Activated T-cell treated with anti-CD3 and anti-CD28 coated beads for 48 hours (primary cell): Measurements from ENCODE around the gene ANO9.
"Not testable (repeated sequence)": the region's sequence is repeated elsewhere in the genome, so short reads cannot be mapped to it uniquely, and the experiment has no call there.

Experiments
- DNase-seq: peaks from one replicate; pipeline ENCODE4 v3.0.0-alpha.2; 2020; ENCODE audit warnings: low read depth

Gene ANO9

DNA sequence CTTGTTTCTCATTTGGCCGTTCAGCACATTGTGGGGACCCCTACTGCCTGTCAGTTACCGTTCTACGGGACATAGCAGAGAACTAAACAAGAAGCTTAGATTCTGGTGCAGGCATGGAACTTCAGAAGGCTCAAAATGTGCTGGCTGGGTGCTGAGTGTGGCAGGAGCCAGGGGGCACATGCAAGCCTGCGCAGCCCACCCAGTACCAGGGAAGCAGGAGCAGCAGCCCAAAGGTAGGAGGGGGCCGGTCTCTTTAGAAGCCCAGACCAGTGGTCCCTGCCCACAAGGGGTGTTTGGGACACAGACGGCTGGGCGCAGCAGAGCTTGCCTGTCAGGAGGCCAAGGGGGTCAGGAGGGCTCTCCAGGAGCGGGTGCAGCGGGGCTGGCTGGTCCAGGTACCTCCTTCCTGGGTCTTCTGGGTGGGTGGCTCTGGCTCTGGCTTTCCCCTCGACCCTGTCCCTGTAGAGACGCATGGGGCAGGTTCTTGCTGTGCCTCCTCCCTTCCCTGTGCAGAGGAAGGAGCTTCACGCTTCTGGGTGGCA, 10.5 kb upstream of the ANO9 start:
- DNase-seq = no peak

DNA sequence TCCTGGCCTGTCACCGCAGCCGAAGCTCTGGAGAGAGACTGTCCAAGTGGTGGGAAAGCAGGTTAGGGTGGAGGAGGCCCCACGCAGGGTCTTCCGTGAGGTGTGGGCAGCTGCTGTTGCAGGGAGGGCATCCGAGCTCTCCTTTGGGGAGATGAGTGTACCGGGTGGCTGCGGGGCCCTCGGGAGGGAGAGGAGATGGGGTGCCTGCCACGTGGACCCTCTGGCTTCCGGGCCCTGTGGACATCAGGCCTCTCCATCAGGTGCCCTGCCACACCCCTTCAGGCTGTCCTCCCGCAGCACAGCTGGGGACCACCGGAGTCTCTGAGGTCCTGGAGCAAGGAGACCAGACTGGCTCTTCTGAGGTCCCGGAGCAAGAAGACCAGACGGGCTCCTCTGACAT, 9.9 kb upstream of the ANO9 start:
- DNase-seq = no peak

DNA sequence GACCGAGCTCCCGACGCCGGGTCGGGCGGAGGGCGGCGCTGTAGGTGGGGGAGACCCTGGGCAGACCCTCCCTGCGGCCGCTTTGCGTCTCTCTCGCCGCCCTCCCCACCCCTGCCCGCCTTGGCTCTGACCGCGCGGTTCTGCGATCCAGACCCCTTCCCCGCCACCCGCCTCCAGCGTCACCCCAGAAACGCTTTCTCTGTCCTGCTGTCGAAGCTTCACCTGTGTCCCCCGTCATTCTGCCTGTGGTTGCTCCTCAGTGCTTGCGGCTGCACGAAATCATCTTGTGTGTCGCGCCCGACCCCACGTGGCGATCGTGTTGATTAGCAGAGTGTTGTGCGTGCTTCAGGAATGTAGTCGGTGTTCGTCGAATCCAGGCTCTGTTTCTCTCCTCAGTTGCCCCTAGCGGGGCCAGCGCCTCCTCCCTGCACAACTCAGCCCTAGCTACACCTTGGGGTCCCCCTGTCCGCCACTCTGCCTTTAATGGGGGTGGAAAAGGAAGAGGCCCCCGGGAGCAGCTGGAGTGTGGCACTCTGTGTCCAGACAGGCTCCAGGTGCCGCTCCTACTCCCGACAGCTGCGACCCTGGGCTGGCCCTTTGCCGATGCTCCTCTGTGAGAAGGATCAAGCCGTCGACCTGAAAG, 9.1 kb upstream of the ANO9 start:
- peak; percentile 56 for DNase-seq

DNA sequence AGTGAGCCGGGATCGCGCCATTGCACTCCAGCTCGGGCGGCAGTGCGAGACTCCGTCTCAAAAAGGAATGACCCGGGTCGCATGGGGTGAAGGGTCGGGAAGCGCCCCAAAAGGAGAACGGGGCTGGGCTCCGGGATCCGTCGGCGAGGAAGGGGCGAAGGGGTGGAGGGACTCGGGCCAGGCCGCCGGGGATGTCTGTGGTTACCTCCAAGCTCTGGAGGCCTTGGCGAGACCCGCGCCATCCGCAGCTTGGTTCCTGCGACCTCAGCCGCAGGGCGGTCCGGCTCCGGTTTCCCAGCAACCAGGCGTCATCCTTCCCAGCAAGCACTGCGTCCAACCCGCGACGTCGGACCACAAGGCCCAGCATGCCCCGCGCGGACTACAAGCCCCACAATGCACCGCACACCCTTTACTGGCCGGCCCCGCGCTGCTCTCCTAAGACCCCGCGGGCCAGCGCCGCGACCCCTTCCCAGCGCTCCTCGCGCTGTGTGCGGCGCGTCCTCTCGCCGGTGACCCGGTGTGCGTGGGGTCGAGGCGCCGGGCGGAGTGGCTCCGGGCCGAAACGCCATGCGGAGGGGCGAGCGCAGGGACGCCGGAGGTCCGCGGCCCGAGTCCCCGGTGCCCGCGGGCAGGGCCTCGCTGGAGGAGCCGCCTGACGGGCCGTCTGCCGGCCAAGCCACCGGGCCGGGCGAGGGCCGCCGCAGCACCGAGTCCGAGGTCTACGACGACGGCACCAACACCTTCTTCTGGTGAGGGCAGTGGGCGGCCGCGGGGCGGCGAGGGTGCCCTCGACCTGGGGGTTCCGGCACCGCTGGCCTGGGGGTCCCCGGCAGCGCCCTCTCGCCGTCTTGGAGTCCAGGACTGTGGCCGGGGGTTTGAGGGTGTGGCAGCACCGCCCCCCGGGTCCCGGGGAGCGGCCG, 8.3 kb upstream of the ANO9 start, which contains the start of gene PTDSS2:
Gene PTDSS2, plus strand, starts transcription at position 391 of the 920 bp plus-strand sequence. Its CDS starts 177 bp downstream, at position 568.
- DNase-seq = peak; percentile 92

DNA sequence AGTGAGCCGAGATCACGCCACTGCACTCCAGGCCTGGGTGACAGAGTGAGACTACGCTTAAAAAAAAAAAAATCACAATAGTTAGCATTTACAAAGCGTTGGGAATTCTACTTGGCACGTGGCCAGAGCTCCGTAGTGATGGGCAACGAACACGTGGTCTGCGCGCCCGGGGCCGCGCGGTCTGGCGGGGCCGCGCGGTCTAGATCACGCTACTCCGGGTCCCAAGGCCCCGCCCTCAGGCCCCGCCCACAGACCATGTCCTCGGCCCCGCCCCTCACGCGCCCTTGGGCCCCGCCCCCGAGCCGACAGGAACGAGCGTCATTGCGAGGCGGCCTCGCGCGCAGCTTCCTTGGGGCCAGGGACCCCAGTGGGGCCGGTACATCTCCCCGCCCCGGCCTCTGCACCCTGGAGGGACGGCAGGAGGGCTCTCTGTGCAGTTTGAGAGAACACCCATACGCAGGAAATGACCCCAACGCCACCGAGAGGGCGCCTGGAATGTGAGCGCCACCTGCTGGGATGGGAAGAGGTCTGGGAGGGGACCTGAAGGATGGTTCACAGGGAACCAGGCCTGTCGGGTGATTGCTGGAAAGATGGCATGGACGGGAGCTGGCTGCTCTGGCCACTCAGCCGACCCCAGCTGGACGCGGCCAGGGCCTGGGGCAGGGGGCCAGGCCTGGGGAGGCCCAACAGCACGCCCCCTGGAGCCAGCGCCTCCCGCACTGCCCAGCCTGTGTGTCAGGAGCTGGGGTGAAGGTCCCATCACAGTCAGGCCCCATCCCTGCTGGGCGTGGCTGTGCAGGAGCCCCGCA, 6.3 kb upstream of the ANO9 start:
- DNase-seq = peak; percentile 97

DNA sequence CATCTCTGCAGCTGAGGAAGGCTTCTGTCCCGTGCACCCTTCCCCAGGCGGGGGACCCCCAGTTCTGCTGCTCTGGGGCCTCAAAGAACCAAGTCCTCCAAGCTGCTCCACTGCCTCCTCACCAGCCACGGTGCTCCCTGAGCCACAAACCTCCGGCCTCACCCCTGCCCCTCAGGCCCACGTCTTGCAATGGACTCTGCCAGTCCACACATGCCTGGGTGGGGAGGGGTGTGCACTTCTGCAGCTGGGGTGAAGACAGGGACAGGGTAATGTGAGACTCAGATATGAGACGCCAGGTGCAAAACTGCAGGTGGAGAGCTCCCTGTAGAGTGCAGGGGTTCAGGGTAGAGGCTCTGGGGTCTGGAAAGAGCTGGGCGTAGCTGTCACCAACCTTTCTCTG, 5.1 kb upstream of the ANO9 start:
- DNase-seq = no peak

DNA sequence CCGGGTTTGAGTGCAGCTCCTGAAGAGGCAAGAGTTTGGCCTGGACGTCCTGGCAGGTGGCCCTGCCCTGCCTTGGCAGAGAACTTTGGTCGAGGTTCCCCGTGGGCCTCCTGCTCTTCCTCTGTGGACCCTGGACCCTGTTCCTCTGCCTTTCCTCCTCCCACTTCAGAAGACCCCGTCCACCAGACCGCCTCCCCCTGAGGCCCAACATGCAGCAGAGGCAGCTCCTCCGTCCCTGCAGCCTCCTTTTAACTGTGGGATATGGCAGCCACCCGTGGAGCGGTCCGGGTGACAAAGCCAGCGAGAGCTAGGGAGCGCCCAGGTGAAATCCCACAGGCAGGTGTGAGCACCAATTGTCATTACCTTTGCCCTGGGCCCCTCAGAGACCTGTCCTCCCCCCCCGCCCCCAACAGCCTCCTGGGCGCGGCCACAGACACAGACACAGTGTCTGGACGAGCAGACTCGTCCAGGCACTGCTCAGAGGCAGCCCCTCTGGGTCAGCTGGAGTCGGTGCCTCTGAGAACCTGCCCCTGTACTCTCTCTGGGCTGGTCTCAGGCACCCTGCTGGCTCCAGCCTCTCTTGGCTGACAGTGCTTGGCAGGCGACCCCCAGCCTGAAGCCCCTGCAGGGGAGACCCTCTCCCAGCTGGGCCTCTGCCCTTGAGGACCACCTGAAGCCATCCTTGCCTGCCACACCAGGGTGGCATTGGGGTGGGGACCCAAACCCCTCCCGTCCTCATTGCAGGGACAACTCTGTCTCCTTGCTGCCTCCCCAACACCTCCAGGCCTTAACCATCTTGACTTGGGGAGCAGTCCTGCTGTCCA, 4.2 kb upstream of the ANO9 start:
- no peak for DNase-seq

DNA sequence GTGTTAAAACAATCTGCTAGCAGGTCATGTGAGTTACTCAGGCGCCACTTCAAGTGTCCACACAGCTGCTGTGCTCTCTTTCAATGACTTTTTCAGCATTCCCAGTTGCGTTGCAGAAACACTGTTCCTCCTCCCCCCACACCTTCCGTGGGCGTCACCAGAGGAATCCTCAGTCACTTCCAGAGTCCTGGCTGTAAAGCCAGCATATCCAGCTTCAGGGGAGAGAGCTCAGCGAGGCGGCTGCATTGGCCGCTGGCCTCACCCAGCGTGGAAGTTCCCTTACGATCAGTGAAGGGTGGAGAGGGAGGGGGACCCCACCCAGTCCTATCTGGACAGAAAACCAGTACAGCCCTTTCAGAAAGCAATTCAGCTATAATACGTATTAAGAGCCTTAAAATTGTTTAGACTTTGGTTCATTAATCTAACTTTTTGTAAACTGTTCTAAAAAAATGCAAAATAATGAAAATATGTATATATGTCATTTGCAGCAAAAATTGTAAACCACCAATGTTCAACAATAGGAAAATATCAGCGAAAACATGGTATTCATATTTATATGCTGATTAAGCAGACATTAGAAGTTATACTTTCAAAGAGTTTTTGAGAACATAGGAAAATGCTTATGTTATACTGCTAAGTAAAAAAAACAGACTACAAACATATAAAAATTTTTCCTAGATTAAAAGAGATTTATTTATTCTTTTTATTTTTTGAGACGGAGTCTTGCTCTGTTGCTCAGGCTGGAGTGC, 2.8 kb upstream of the ANO9 start:
- no peak for DNase-seq

DNA sequence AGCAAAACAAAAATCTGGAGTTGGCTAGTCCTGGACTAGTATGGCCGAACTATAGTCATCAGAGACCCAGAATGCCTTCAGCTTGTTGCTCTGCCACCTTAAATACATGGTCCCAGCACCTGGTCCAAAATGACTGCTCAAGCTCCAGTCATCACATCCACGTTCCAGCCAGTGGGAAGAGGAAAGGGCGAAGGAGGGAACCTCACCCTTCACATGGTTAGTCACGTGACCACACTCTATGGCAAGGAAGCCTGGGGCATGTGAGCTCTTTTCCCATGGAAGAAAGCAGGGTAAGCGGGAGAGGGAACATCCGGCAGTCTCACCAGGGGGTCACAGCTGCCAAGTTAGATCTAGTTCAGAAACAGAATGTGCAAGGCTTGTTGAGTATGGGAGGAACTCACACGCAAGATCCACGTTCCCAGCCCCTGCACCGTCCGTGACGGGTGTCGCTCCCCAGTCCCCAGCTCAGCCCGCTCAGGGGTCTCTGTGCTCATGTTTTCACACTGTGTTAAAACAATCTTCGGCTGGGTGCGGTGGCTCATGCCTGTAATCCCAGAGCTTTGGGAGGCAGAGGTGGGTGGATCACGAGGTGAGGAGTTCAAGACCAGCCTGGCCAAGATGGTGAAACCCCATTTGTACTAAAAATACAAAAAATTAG, 1.9 kb upstream of the ANO9 start:
- no peak for DNase-seq

DNA sequence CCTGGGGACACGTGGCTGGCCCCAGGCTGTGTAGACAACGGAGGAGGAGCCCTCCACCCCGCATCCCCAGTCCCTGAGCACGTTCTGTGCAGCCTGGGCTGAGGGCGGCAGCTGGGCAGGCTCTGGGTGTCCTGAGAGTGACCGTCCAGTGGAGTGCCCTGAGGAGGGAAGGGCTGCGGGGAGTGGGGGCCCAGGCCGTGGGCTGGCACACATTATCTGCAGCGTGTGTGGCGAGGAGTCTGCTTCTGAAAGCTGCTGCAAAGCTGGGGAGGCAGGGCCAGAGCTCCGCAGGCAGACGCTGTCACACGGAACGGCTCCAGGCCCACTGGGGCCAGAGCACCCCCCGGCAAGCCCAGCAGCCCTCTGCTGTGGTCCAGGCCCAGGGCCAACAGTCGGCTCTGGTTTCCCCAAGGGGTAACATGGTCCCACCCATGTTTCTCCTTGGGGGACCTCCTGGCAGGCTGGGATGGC, 835 bp upstream of the ANO9 start:
- DNase-seq = no peak

DNA sequence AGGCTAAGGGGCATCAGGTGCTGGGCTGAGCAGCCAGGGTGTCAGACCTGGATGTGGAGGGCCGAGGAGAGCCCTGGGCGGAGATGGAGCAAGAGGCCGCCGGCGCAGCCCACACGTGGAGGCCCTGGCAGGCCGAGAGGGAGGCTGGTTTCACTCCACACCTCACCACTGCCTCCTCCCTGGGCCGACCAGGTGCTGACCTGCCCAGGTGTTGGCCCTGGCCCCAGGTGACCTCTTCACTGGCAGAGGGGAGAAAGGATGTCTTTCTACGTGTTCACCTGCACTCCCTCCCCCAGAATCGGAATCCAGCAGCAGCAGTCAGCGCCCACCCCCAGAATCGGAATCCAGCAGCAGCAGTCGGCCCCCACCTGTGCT, 781 bp downstream of the ANO9 start:
- no peak for DNase-seq

DNA sequence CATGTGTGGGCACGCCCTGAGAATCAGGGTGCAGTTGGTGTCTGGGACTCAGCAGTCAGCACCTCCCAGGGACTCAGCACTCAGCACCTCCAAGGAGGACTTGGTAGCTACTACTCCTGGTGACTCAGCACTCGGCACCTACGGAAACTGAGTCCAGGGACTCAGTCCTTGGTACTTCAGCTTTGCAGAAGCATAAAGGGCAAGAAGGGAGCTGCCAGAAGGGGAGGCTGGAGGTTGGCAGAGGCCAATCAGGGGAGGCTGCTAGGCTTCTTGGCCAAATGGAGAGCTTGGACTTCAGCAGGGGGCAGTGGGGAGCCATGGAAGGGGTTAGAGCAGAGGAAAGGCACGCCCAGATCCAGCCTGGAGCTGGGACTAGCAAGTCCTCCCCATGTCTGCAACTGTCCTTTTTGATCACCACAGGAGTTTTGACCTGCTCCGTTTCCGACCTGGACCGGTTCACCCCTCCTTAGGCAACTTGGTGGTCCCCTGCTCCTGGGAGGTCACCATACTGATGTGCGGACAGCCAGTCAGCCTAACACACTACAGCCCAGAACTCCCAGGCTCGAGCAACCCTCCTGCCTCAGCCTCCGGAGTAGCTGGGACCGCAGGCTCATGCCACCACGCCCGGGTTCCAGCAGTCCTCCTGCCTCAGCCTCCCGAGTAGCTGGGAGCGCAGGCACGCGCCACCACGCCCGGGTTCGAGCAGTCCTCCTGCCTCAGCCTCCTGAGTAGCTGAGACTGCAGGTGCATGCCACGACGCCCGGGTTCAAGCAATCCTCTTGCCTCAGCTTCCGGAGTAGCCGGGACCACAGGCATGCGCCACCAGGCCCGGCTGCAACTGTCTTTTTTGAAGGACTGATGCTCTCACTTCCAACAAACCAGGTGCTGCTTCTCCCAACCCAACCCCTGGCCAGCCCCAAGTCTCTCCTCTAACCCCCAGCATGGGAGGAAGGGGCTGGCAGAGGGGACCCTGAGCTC, 1.5 kb downstream of the ANO9 start:
- no peak for DNase-seq

DNA sequence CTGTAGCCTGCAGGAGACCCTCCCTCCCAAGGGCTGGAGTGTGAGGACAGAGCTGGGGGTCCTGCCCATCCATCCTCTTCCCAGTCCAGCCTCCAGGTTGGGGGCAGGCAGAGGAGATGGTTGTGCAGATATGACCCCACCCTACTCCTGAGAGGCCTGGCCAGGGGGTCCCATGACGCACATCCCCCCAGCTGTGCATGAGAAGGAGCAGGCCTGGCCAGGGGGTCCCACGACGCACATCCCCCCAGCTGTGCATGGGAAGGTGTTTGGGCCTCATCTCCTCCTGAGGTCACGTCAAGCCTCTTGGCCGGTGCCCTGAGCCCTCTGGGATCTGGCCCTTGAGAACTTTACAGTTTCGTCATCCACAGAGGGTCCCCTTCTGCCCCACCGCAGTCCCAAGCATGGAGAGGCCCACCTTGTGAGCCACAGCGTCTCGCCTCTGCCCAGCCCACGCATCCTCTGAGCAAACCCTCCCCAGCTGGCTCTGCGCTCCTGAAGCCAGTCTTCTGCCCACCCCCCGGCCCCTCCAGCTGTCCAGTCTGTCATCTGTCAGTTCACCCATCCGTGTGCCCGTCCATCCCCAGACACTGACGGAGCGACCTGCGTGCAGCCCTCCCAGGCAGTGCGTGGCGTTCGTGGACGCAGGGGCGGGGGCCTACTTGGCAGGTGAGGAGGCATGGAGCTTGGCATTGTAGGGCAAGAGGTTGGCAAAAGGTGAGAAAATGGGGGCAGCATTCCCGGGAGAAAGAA, 2.3 kb downstream of the ANO9 start:
- DNase-seq = no peak

DNA sequence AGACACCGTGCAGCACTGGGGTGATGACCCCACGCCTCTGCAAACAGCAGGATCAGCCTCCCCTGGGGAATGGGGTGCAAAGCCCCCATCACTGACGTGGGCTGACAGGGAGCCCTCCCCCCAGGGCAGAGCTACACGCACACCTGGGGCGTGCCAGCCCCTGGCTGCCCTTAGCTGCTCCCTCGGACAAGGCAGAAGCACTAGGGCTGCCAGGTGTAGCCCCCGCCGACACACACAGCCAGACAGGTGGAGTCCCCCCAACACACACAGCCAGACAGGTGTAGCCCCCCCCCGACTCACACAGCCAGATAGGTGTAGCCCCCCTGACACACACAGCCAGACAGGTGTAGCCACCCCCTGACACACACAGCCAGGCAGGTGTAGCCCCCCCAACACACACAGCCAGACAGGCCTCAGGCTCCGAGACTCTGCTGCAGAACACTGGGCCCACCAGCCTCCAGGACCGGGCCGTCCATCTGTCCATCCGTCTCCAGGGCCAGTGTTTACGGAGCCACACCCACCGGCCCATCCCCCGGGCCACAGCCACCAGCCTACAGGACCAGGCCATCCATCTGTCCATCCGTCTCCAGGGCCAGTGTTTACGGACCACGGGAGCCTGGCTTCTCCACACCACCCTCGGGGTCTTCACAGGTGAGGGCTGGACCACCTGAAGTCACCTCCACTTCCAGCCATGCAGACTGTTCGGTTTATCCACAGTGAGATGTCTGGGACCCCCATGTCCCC, 3.5 kb downstream of the ANO9 start:
- no peak for DNase-seq

DNA sequence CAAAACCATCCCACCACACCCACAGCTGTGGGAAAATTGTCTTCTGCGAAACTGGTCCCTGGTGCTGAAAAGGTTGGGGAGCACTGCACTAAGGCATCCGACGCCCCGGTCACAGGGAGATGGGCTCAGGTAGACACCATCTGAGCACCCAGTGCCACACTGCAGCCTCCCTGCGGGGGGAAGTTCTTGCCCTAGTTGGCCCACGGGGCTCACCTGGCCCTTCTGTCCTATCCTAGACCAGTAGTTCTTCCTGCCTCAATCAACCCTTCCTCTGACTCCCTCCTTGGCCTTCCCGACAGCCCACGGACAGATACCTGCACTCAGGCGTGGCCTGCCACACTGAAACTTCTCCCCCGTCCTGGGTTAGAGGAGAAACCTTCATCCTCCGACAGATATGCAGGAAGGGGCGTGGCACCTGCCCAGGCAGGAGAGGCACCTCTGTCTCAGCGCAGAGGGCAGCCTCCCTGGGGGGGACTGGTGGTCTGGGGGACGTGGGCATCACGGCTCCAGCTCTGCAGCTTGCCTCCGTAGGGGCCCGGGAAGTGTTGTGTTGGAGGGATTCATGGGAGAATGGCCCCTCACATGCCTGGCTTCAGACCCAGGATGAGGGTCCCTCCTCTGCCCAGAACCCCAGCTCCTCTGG, 4.5 kb downstream of the ANO9 start:
- DNase-seq = no peak

DNA sequence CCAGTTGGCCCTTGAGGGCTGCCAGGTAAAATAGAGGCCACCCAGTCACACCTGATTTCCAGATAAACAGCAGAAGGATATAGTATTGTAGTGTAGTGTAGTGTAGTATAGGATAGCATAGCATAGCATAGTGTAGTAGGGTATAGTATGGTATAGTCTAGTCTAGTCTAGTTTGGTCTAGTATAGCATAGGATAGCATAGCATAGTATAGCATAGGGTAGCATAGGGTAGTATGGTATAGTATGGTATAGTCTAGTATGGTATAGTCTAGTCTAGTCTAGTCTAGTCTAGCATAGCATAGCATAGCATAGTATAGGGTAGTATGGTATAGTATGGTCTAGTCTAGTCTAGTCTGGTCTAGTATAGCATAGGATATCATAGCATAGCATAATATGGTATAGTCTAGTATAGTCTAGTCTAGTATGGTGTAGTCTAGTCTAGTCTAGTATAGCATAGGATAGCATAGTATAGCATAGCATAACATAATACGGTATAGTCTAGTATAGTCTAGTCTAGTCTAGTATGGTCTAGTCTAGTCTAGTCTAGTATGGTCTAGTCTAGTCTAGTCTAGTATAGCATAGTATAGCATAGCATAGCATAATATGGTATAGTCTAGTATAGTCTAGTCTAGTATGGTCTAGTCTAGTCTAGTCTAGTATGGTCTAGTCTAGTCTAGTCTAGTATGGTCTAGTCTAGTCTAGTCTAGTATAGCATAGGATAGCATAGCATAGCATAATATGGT, 6.6 kb downstream of the ANO9 start:
- DNase-seq = not testable (repeated sequence)
